CD4-positive, alpha-beta T cell treated with Interleukin-17A for 1 hour (primary cell): ENCODE data around the gene RBM7.

Source experiments
- DNase-seq: peaks from one replicate; pipeline ENCODE4 v3.0.0-alpha.2; 2020

RBM7 gene

DNA sequence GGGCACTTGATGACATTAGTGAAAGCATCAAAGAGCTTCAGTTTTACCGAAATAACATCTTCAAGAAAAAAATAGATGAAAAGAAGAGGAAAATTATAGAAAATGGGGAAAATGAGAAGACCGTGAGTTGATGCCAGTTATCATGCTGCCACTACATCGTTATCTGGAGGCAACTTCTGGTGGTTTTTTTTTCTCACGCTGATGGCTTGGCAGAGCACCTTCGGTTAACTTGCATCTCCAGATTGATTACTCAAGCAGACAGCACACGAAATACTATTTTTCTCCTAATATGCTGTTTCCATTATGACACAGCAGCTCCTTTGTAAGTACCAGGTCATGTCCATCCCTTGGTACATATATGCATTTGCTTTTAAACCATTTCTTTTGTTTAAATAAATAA lies 49.4 kb downstream of the RBM7 start:
- DNase-seq: no peak

- DNase-seq: no peak
Observed at GRCh38 chr11:114452399-114452798, 51.9 kb downstream of the RBM7 start.
